HG03196 (cell line): ENCODE results near the gene AKT1S1.

Experiments
- ATAC-seq: cut with Tn5 transposase; IDR thresholded peaks from one replicate; pipeline ENCODE4 v1.9.1; 2021; ENCODE audit not compliant: unreplicated experiment

The AKT1S1 gene

GRCh38 chr19:49908480-49909420, 31.6 kb upstream of the AKT1S1 start:
- no peak for ATAC-seq

GRCh38 chr19:49907745-49908446, 30.7 kb upstream of the AKT1S1 start:
- ATAC-seq = no peak

- no peak for ATAC-seq
Measured at GRCh38 chr19:49906879-49907564, 29.9 kb upstream of the AKT1S1 start.

- ATAC-seq = no peak
Measured at GRCh38 chr19:49904136-49904535, 27.0 kb upstream of the AKT1S1 start.

GRCh38 chr19:49896863-49897621, 19.9 kb upstream of the AKT1S1 start, which contains the start of gene IL4I1:
IL4I1 (minus strand) TSS chr19:49896887; CDS start chr19:49896160, 727 bp downstream.
- peak; percentile 54 for ATAC-seq

- no peak for ATAC-seq
Measured at GRCh38 chr19:49895566-49896297, 18.6 kb upstream of the AKT1S1 start.

- ATAC-seq = no peak
Measured at GRCh38 chr19:49894879-49895565, 17.9 kb upstream of the AKT1S1 start.

GRCh38 chr19:49894011-49894664, 17.0 kb upstream of the AKT1S1 start:
- no peak for ATAC-seq

- no peak for ATAC-seq
Measured at GRCh38 chr19:49892716-49893115, 15.6 kb upstream of the AKT1S1 start.

- no peak for ATAC-seq
Measured at GRCh38 chr19:49891393-49891792, 14.2 kb upstream of the AKT1S1 start.

GRCh38 chr19:49890349-49891311, 13.5 kb upstream of the AKT1S1 start:
- no peak for ATAC-seq

- ATAC-seq = no peak
Measured at GRCh38 chr19:49889687-49890348, 12.7 kb upstream of the AKT1S1 start.

GRCh38 chr19:49889038-49889686, 12.0 kb upstream of the AKT1S1 start:
- no peak for ATAC-seq

- no peak for ATAC-seq
Measured at GRCh38 chr19:49888510-49888824, 11.3 kb upstream of the AKT1S1 start.

GRCh38 chr19:49887665-49888509, 10.7 kb upstream of the AKT1S1 start:
- no peak for ATAC-seq
